T-helper 2 cell treated with Interferon-gamma antibody and Interleukin-4, amounts not matched to agents 100 ng/mL and 5 ng/mL, for 36 hours (primary cell): ENCODE measurements around the gene SH3PXD2A. TPM values are rescaled to one million over a fixed set of nuclear protein-coding genes. Genes with fewer than 3 reads are reported as not detected.
"Not testable (repeated sequence)": the region's sequence is repeated elsewhere in the genome, so short reads cannot be mapped to it uniquely, and the experiment has no call there.

Experiments
- intact Hi-C: fragments of 100-400 bp; cut with micrococcal nuclease; formaldehyde crosslinking; loops from one replicate; pipeline ENCODE4 v1.15.1; 2023
- total RNA-seq: library from RNA; stranded (reverse); gene quantifications from 2 replicates; pipeline ENCODE4 v1.2.3, GENCODE V29; 2022

Gene SH3PXD2A
- total RNA-seq, 1 donor from 2014 or later: 11.1 TPM

DNA sequence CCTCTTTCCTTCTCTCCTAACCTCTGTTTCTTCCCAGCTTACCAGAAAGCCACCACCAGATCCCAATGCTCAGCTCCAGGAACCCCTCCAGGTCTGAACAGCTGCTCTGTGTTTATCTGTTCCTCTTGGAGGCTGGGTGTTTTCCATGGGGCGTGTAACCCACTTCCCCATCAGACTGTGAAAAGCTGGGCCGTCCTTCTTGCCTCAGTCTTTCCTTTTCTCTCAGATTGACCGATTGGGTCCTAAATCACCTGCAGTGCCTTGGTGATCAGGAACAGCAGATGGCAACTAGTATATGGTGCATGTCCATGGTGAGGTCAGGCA, 4.8 kb downstream of the SH3PXD2A start:
- intact Hi-C loops: no loop called here

DNA sequence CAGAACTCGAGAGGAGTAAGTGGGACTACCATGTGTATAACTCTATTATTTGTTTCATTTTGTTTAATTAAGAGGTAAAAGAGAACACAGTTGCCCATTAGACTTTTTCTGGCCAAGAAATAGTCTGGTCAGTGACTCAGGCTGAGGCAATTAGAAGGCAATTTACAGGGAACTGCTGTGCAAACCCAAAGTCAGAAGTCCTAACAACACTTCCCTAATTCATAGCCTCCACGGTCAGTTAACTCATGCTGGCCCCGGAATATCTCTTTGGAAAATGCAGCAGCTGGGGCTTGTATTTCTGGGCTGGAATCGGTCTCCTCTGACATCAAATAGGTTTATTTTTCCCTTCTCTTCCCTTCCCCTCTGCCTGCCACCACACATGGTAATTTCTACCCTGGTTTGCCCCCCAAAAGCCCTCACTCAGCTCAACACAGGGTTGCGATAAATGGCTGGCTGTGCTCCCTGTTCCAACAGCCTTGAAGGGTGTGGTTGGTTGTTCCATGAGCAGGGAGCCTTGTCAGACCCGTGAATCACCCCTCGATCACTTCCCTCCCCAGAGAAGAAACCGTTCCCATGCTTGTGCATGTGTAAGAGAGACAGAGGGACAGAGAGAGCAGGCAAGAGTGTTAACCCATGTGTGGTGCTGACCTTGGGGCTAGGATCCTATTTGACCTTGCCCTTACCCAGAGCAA, 5.3 kb downstream of the SH3PXD2A start:
- intact Hi-C loops: no loop called here

DNA sequence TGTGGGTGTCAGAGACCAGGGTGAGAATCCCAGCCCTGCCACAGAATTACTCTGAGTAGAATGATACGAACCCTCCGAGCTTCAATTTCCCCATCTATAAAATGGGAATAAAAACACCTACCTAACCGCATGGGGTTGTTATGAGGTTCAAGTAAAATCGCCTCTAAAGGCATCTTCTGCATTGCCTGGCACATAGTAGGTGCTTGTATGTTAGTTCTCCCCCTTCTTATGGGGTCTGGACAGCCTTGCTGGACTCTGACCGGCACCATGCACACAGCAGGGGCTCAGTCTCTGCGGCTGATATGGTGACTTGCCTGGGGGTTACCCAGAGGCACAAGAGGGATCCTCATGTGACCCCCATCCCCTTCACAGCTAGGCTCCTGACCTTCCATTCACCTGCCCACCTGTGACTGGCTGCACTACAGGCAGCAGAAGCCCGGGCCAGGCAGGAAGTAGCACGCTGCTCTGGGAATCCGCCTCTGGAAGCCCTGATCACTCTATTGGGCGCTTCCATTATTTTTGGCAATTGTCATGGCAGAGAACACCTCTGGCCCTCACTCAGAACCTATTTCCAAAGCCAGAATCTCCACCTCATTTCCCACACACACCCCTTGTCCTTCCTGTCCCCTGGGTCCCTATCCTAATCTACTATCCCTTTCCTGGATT, 6.0 kb downstream of the SH3PXD2A start:
- intact Hi-C loops: no loop called here

DNA sequence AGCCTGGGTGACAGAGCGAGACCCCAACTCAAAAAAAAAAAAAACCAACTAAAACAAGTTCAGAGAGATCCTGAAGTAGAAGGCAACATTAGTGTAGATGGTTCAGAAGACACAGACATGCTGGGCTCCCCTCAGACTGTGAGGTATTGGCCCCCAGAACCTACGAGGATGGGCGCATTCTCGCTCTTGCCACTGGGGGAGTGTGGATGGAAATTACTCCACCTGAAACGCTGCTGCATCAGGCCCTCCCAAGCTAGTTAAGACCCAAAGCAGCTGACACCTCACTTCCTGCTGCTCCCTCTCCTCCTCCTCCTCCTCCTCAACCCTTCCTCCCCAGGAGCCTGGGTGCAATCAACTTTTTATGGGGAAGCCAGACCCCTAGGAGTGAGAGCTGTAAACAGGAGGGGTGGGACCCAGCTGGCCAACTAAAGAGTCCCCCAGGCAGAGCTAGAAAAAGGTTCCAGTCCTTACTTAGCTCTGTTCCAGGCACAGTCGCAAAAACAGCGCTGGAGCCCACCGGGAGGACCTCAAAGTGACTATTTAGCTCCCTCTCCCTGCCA, 7.4 kb downstream of the SH3PXD2A start:
- intact Hi-C loops: no loop called here

DNA sequence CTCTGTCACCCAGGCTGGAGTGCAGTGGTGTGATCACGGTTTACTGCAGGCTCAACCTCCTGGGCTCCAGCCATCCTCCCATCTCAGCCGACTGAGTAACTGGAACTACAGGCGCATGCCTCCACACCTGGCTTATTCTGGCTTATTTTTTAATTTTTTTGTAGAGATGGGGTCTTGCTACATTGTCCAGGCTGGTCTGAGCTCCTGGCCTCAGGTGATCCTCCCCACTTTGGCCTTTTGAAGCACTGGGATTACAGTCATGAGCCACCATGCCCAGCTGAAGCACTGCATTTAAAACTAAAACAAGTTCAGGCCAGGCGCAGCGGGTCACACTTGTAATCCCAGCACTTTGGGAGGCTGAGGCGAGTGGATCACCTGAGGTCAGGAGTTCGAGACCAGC, 8.0 kb downstream of the SH3PXD2A start:
- intact Hi-C loops: no loop called here

DNA sequence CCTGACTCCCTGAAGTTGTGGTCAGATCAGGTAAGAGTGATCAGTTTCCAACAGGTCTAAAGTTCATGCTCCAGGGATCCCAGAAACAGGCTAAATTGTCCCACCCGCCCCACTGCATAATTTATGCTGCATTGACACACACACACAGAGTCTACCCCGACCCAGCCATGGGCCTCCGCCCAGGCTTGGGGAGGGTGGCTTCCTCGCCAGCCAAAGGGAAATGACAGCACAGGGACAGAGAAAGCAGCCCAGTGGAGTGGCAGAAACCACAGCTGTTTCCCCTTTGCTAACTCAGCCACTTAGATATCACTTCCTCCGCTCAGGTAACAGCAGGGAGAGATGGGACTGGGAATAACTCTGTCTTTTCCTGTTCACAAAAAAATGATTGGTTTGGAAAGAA, 9.4 kb downstream of the SH3PXD2A start:
- intact Hi-C loops: no loop called here

DNA sequence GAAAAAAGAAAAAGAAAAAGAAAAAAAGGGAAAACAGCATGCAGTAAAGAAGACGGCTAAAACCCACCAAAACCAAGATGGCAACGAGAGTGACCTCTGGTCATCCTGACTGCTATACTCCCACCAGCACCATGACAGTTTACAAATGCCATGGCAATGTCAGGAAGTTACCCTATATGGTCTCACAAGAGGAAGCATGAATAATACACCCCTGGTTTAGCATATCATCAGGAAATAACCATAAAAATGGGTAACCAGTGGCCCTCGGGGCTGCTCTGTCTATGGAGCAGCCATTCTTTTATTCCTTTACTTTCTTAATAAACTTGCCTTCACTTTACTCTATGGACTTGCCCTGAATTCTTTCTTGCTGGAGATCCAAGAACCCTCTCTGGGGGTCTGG, 10.0 kb downstream of the SH3PXD2A start:
- intact Hi-C loops: not testable (repeated sequence)

DNA sequence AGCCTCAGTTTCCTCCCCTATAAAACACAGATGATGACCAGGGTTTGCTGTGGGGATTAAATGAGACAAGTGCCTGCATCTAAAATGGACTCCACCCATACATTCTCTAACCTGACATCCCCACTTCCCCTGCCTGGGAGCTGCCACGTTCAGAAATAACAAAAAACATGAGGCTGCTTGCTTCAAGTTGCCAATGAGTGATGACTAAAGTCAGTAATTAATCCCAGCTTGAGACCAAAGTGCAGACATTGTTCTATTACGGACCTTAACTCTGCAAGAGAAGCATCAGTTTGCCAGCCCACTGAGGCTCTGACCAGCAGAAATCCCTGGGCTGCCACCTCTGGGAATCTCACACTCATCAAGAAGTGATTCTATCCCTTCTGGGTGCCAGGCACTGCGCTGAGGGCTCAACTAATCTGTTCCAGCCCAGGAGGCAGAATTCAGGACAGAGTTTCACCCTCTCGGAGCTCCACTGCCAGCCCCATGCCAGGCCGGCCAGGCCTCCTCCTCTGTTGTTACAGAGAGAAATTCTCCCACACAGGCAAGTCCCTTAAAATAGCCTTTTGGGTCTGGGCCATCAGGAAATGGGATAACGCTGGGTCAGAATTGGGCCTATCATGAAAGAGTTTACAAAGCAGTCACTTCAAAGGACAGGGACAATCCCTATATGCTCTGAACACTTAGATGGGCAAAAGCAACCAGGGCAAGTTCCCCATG, 11.4 kb downstream of the SH3PXD2A start:
- intact Hi-C loops: no loop called here

DNA sequence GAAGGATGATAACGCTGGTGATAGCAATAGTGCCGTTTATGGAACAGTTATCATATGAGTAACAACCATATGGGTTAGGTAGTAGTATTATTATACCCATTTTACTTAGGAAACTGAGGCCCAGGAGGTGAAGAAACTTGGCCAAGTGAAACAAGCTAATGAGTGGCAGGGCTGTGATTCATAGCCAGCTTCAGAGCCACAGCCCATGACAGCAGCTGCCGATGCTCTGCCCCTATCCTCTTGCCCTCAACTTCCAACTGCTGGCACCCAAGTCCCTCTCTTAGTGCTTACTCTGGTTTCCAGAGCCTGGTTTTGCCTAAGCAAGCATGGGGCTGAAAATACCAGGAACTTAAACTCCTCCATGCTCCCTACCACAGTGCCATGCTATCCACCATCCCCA, 12.3 kb downstream of the SH3PXD2A start:
- intact Hi-C loops: no loop called here

DNA sequence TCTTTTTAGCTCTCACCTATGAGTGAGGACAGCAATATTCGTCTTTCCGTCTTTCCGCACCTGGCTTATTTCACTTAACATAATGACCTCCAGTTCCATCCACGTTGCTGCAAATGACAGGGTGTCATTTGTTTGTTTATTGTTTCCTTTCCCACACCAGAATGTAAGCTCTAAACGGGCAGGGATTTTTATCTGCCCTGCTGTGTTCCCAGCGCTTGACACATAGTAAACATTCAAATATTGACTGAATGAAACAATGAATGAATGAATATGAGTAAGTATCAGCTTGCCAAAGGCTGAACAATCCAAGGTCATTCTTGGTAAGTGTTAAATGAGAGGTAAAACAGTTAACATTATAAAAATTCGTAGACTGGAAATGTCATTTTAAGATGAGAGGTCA, 12.8 kb downstream of the SH3PXD2A start:
- intact Hi-C loops: no loop called here

DNA sequence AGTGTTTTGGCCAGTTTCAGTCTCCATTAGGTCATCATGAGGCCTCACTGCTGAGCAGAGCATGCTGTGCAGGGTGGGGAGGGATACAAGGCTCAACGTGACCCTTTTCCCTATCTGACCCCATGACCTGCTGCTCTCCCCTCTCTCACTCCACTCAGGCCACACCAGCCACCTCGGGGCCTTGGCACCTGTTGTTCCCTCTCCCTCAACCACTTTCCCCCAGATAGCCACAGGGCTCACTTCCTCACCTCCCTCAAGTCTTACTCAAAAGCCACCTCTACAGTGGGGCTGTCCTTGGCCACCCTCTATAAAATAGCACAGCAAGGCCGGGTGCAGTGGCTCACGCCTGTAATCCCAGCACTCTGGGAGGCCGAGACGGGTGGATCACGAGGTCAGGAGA, 13.9 kb downstream of the SH3PXD2A start:
- intact Hi-C loops: no loop called here

DNA sequence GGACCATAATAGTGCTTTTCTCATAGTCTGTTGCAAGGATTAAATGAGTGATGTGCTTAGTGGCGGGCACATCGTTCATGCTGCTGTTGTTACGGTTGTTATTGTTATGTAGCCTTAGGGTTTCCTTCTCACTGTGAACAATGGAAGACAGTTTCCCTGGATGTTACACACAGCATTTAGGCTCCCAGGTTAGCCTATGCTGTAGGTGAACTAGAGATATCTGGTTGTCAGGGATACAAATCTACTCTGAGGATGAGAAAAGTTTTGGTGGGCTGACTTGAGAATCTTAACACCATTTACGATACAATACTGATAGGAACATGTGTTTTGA, 14.7 kb downstream of the SH3PXD2A start:
- intact Hi-C loops: no loop called here

DNA sequence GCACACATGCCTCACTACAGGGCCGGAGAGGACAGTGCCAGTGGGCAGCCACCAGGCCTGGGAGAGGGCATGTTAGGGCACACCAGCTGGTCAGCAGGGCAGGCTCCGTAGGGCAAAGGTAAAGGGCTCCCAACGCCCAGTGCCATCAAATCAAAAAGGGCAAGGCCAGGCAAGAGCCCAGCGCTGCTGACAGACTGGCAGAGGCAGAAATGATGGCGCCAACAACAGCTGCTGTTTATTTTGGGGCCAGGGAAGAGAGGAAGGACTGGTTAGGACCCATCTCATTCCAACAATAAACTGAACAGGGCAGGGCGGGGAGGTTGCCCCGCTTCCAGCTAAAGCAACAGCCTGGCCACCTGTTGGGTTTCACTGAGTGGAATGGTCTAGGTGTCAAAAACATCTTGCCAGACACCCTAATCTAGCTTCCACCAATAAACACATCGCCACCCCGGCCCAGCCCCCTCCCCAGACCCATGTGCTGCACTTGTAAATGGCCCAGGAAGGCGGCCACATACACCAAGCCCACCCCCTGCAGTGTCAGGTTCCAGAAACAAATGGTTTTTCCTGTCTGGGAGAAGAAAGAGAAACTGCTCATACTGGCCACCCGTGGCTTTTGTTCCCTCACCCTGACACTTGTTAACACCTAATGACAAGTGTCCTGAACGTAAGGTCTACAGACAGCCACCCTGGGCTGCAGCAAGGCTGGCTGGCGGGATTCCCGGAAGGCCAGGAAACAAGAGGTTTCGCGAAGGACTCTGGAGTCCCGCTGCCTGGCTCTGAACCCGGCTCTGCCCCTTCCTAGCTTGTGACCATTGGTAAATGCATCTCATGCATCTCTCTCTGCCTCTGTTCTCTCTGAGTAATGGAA, 15.3 kb downstream of the SH3PXD2A start:
- intact Hi-C loops: no loop called here

DNA sequence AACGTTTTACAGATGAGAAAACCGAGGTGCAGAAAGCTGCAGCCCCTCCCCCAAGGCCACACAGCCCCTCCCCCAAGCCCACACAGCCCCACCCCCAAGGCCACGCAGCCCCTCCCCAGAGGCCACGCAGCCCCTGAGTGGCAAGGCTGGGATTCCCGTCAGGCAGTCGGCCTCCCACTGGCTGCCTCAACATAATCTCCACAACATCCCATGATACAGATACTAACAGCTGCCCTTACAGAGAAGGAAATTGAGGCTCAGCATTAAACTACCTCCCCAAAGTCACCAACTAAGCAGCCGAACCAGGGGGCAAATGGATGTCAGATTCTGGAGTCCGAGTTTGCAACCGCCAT, 15.9 kb downstream of the SH3PXD2A start:
- intact Hi-C loops: no loop called here

DNA sequence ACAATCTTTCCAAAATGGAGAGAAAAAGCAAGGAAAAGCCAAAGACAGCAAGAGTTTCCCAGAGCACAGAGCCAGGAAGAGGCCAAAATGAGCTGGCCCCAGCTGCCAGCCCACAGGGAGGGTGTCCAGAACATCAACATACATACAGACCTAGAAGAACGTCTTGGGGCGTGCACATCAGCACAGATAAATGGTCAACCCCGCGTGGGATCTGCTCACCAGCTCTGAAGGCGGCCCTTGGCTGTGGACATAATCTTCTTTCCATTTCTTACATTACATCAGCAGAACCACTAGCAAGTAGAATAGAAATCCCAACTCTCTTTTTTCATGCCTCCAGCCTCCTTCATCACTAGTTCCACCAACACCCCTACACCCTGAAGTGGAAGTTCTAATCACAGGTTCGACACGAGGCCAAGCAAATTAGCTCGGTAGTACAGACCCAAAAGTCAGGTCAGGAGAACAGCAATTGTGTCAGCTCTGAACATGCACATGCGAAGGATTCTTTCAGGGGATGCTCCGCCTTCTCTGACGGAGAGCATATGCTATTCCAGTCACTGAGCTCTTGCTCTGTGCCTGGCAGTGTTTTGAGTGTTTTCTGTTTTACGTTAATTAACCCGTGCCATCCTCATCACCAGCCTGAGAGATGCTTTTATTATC, 16.4 kb downstream of the SH3PXD2A start:
- intact Hi-C loops: no loop called here

DNA sequence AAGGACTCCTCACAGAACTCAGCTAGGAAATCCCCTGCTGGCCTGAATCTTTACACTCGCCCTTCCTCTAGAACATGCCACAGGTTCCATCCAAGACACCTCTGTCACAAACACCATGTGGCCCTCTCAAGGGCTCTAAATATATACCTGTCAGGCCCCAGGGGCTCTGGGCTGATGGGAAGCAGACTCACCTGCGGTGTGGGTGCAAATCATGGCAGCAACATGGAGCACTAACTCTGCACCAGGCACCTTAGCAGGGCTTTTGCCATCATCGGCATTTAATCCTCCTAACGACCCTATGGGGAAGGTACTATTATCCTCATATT, 17.3 kb downstream of the SH3PXD2A start:
- intact Hi-C loops: no loop called here

DNA sequence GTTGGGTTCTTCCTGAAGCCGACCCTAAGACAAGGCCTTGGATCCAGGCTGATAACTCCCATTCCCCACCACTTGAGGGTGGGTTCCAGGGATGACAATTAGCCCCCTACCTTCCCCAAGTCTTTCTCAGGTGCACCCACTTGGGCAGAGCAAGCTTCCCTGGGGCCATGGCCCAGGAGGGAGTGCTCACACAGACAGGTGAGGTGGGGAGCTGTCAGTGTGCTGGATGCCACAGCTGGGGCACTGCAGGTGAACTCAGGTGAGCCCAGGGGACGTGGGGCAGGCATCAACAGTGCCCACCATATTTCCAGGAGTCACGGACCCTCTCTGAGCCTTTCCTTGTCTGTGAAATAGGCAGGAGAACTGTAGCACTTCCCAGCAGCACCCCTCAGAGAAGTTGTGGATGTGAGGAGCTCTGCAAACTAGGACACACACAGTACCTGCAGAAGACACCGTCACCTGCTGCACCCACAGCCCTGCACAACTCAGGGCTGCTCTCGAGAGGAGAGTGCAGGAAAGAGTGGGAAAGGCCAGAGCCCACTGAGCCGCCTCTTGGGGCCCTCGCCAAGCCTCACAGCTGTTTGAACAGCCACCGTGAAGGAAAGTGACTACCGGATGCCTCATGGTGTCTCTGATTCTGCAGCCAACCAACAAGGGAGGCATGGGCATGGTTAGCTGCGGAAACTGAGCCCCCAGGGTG, 17.9 kb downstream of the SH3PXD2A start:
- intact Hi-C loops: no loop called here

DNA sequence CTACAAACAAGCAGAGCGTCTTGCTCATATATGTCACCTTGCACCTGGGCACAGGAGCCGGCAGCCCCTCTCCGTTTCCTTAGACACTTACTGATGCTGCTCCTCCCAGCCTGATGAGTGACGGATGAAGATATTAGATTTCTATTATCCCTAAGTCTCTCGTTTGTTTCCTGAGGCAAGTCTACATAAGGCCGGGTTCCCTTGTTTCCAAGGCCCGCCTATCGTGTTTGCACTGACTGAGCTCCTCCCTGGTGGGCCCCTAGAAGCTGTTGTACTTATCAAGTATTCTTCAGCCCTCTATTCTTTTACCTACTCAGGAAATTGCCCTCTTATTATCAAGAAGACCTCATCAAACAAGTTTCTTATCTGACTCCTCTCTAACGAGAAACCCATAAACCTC, 18.5 kb downstream of the SH3PXD2A start:
- intact Hi-C loops: no loop called here

DNA sequence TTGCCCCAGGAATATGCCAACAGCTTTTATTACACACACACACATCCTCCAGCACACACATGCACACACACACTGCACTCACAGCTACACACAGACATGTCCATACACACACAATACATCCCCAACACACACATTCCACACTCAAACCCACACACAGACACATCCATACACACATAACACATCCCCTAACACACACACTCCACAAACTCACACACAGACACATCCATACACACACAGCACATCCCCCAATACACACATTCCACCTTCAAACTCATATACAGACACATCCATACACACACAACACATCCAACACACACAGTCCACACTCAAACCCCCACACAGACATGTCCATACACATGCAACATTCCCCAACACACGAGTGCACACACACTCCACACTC, 19.1 kb downstream of the SH3PXD2A start:
- intact Hi-C loops: no loop called here

DNA sequence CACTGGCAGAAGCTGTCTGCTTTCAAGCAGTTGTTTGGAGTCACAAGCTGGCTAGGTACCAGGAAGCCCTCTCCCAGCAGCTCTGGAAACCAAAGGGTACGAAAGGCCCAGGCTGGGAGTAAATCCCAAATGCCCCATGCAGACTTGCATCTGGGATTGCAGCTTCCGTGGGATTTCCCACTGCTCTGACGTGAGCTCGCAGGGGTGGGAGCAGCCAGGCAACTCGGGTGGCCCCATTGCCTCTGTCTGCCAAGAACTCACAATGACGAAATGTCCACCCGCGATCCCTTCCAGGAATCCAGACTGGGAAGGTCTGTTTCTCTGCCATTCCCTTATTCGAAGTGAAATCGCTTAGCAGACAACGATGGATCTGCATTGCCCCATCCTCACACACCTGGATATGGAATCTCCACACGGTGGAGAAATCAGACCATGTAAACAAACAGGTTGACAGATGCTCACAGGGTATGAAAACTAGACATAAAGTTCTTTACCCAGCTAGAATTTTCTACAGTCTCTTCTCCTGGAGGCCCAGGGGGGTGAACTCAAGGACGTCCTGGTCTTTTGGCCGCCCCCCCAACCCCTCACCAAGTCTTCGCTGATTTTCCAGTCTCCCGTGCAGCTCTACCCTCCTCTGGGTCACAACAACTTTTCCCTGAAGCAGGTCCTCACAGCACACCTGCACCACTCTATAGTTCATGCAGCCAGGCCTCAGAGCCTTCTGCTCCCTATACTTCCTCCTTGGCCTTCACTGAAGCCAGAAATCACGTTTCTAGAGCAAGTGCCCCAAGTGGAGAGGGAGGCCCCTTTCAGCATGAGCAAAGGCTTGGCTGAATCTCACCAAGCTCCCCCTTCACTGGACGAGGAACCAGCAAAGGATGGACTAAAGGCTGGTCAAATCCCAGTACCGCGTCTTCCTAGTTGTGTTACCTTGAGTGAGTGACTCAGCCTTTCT, 20.0 kb downstream of the SH3PXD2A start:
- intact Hi-C loops: no loop called here
